AG04450 (cell line): ENCODE data around the gene NUP210. TPM values are rescaled to one million over a fixed set of nuclear protein-coding genes. Genes with fewer than 3 reads are reported as not detected.

Experiments
- CTCF ChIA-PET: fragments of 300-600, 350-600 bp; formaldehyde crosslinking; extraction: SDS; loops from one replicate; lab custom pipeline; 2022; ENCODE audit warnings: antibody characterized with exemption, inconsistent platforms; lab: Charles Lee
- POLR2A ChIA-PET: fragments of 350-600 bp; formaldehyde crosslinking; extraction: SDS; loops from one replicate; lab custom pipeline; 2021; ENCODE audit warnings: antibody characterized with exemption, inconsistent platforms; lab: Yijun Ruan, JAX
- DNase-seq: peaks from one replicate; pipeline ENCODE4 v3.0.0-alpha.2; 2011; ENCODE audit warnings: low read depth, low spot score
- H3K27ac ChIP-seq: one replicate; pipeline ENCODE4 v1.5.1; 2012; ENCODE audit warnings: low read depth, low read length, control low read depth
- H3K27me3 ChIP-seq: one replicate; pipeline ENCODE4 v1.6.0; 2012; ENCODE audit warnings: low read length; ENCODE audit not compliant: control insufficient read depth, insufficient read depth
- H3K4me3 ChIP-seq: 2 replicates; pipeline ENCODE4 v1.5.1; 2011; ENCODE audit warnings: mild to moderate bottlenecking, low read depth, low read length, control low read depth
- H3K9me3 ChIP-seq: 2 replicates; pipeline ENCODE4 v1.5.1; 2012; ENCODE audit warnings: low read length; ENCODE audit not compliant: control insufficient read depth, insufficient read depth
- polyA plus RNA-seq: library from polyadenylated mRNA; depleted of rRNA; stranded (reverse); fragments of >200 nt; gene quantifications from 2 replicates; pipeline ENCODE4 v1.2.3, GENCODE V29; 2011
- TF ChIP-seq, protein P1 (sequence below): IDR thresholded peaks from 2 replicates; pipeline ENCODE4 v1.5.1; 2011; ENCODE audit warnings: low read depth, low read length, control low read depth, inconsistent platforms

The NUP210 gene
- polyA plus RNA-seq, 1 experiment = 0.05 TPM

DNA sequence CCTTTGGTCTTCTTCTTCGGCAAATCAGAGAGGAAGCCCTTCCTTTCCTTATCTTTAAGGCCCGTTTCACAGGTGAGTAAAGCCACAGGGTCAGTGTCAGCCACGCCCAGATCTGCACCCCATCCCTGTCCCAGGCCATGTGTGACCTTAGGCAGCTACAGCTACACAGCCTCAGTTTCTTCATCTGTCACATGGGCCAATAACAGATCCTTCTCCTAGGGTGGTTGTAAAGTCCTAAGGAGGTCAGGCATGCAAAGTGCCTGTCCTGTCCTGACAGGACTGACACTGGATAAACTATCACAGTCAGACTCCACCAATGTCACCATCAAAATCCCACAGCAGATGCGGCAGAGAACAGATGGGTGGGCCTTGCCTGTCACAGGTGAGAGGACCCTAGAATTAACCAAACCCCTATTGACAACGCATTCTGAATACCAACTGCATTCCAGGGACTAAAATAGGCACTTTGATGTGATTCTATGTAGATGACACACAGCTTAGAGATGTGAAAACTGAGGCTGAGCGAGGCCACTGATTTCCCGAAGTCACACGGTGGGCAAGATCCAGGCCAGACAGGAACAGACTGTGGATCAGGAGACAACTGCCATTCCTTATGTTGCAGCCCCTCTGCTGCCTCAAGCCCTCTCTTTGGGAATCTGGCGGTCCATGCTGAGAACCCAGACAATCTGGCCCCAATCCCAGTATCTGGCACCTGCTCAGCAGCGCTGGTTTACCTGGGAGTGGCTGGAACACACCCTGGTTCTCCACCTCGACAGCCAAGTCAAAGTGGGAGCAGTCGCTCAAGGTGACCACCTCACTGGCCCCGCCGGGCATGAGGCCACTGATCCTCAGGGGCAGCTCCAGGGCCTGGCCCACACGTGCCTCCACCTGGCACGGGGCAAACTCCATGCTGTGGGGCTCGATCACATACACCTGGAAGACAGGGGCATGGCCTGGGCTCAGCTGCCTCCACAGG is 48.7 kb downstream of the NUP210 start:
- Histone ChIP-seq H3K27ac (no peak overlapping the region), H3K4me3 (no peak overlapping the region), H3K9me3 (no peaks in the 10 kb centered on the region; the same call in 1 of the 2 replicates), H3K27me3 (peaks cover 4% of the 10 kb centered on the region)
- ChIA-PET POLR2A (no interaction called here), CTCF (no interaction called here)
- TF ChIP-seq, protein P1, sequence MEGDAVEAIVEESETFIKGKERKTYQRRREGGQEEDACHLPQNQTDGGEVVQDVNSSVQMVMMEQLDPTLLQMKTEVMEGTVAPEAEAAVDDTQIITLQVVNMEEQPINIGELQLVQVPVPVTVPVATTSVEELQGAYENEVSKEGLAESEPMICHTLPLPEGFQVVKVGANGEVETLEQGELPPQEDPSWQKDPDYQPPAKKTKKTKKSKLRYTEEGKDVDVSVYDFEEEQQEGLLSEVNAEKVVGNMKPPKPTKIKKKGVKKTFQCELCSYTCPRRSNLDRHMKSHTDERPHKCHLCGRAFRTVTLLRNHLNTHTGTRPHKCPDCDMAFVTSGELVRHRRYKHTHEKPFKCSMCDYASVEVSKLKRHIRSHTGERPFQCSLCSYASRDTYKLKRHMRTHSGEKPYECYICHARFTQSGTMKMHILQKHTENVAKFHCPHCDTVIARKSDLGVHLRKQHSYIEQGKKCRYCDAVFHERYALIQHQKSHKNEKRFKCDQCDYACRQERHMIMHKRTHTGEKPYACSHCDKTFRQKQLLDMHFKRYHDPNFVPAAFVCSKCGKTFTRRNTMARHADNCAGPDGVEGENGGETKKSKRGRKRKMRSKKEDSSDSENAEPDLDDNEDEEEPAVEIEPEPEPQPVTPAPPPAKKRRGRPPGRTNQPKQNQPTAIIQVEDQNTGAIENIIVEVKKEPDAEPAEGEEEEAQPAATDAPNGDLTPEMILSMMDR = no peak
- DNase-seq = no peak

DNA sequence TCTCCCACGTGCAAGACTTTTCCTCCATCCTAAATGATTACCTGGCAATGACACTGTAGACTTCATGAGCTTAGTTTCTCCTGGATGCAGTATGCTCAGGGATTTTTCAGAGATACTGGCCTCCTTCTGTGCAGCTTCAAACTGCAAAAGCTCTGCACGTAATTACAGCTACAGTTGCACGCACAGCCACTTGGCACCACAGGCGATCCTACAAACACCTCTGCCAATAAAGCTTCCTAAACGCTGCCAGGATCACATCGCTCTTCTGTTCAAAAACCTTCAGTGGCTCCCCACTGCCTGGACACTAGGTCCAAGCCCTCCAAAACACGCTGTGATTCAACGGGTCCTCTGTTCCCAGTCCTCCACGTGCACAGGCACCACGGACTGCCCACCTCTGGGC is 49.5 kb downstream of the NUP210 start:
- DNase-seq = no peak
- TF ChIP-seq, protein P1 = no peak
- Histone ChIP-seq H3K27me3 (peaks cover 4% of the 10 kb centered on the region), H3K4me3 (no peak overlapping the region), H3K9me3 (no peaks in the 10 kb centered on the region; the same call in 1 of the 2 replicates), H3K27ac (no peak overlapping the region)
- CTCF ChIA-PET = no interaction called here
- POLR2A ChIA-PET = no interaction called here

DNA sequence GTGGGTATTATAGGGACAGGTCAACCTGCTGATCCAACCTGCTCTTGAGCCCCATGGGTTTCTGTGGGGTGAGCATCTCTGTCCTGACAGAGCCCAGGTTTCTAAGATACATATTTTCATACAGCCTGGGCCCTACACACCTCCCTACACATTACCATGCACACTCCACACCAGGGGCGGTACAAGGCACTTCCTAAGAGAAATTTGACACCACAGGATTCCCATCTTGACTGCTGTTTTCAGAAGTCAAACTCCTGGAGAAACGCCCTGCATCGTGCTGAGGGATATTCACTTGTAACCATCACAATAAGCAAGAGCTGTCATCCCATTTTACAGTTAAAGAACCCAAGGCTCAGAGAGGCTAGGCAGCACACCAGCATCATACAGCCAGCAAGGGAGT is 50.1 kb downstream of the NUP210 start:
- Histone ChIP-seq H3K4me3 (no peak overlapping the region), H3K27ac (no peak overlapping the region), H3K9me3 (no peaks in the 10 kb centered on the region; the same call in 1 of the 2 replicates), H3K27me3 (peaks cover 4% of the 10 kb centered on the region)
- TF ChIP-seq, protein P1 = no peak
- CTCF ChIA-PET = no interaction called here
- POLR2A ChIA-PET = no interaction called here
- DNase-seq = no peak

DNA sequence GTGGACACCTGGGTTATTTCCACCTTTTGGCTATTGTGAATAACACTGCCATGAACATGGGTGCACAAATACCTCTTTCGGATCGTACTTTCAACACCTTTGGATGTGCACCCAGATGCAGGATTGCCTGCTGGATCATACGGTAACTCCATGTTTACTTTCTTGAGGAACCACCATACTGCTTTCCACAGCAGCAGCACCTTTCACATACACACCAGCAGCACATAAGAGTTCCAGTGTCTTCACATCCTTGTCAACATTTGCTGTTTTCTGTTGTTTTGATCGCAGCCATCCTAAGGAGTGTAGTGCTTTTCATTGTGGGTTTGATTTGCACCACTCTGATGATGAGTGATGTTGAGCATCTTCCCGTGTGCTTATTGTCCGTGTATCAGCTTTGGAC is 51.3 kb downstream of the NUP210 start:
- no peaks in the 10 kb centered on the region for H3K9me3 ChIP-seq
- no peak overlapping the region for H3K4me3 ChIP-seq
- DNase-seq = no peak
- peaks cover 4% of the 10 kb centered on the region for H3K27me3 ChIP-seq
- TF ChIP-seq, protein P1 = no peak
- POLR2A ChIA-PET = no interaction called here
- CTCF ChIA-PET = no interaction called here
- H3K27ac ChIP-seq = no peak overlapping the region

DNA sequence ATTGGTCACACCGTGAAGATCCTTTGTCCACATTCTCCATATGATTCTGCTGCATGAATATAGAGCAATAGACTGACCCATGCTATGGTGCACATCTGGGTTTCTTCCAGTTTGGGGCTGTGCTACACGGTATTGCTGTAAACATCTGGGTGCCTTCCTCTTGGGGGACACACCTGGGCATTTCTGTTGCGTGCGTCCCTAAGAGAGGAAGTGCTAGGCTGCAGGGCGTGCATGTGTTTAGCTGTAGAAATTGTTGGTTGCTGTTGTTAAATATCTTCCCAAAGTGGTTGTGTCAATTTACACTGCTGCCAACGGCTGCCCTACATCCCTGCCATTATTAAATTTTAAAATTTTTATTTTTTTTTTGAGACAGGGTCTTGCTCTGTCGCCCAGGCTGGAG is 52.4 kb downstream of the NUP210 start:
- TF ChIP-seq, protein P1 = no peak
- DNase-seq = no peak
- CTCF ChIA-PET = no interaction called here

More for the DNA sequence above, 52.4 kb downstream of the NUP210 start:
- Histone ChIP-seq H3K27me3 (peaks cover 4% of the 10 kb centered on the region), H3K4me3 (no peak overlapping the region), H3K9me3 (no peaks in the 10 kb centered on the region), H3K27ac (no peak overlapping the region)
- POLR2A ChIA-PET = no interaction called here
